Measurements from ENCODE around the gene LRRFIP2. TPM values are rescaled to one million over a fixed set of nuclear protein-coding genes. Genes with fewer than 3 reads are reported as not detected.

LRRFIP2 gene
- total and polyA plus RNA-seq, 2 donors (not counting 1 experiment from before 2014, with no cell fraction given), result 83.7 to 149 TPM

DNA sequence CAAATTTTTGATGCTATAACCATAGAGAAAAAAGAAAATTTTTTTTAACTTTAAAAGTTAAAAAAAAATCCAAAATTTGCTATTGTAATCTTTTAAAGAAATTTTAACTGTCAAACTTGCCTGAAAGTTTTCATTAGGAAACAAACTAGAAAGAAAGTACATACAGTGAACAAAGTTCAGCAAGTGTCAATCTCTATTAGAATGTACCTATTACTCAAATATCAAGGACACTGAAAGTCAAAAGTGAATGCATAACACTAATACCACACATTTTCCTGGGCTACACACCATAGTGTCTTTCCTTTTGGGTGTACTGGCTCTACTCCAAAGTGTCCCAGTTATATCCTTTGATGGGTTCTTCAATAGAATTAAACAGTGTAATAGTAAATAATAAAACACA lies 56.8 kb downstream of the LRRFIP2 start:
- no peak overlapping the region for H3K4me3 ChIP-seq (replicated peaks in 1 of 4; ENCODE audit: control extremely low read depth in 1 of 4, insufficient read depth in 1 of 4, low read depth in 3 of 4, low read length in 4 of 4)
- no peak overlapping the region for H2AFZ ChIP-seq (ENCODE audit: low read length)
- DNase-seq (ENCODE audit: low read depth in 2 of 2), result no peak
- no peak overlapping the region for H3K4me2 ChIP-seq (ENCODE audit: extremely low read depth, insufficient read depth, low read length)
- H3K79me2 ChIP-seq (ENCODE audit: control insufficient read depth, insufficient read depth, low read length), result peaks cover 8% of the 10 kb centered on the region
- no peaks in the 10 kb centered on the region for H3K9me3 ChIP-seq (ENCODE audit: control insufficient read depth, insufficient read depth, low read depth, low read length)
- H3K27ac ChIP-seq (ENCODE audit: insufficient read depth, low read length), result no peak overlapping the region
- TF ChIP-seq EZH2 (IDR thresholded peaks at IDR 0.05; ENCODE audit: low read length, missing control alignments), result no peak
- TF ChIP-seq CTCF (conservative IDR thresholded peaks at IDR 0.05 in 1 of 2, IDR thresholded peaks at IDR 0.05 in 1 of 2; ENCODE audit: low read depth in 1 of 2, low read length in 2 of 2), result no peak
- H4K20me1 ChIP-seq (ENCODE audit: control insufficient read depth, extremely low read depth, insufficient read depth, low read length), result no peaks in the 10 kb centered on the region
- peaks cover 10% of the 10 kb centered on the region for H3K4me1 ChIP-seq (ENCODE audit: control insufficient read depth, extremely low read depth, insufficient read depth, low read length)
- no peaks in the 10 kb centered on the region for H3K36me3 ChIP-seq (ENCODE audit: control insufficient read depth, insufficient read depth, low read length)
- no peak overlapping the region for H3K9ac ChIP-seq (ENCODE audit: insufficient read depth, low read length)
- H3K27me3 ChIP-seq (ENCODE audit: control insufficient read depth, insufficient read depth, low read length), result no peaks in the 10 kb centered on the region

- Histone ChIP-seq H3K4me2 (ENCODE audit: extremely low read depth, insufficient read depth, low read length) (no peak overlapping the region), H3K4me3 (replicated peaks in 1 of 4; ENCODE audit: control extremely low read depth in 1 of 4, insufficient read depth in 1 of 4, low read depth in 3 of 4, low read length in 4 of 4) (no peak overlapping the region), H3K4me1 (ENCODE audit: control insufficient read depth, extremely low read depth, insufficient read depth, low read length) (peaks cover 10% of the 10 kb centered on the region), H3K9ac (ENCODE audit: insufficient read depth, low read length) (no peak overlapping the region), H3K27ac (ENCODE audit: insufficient read depth, low read length) (no peak overlapping the region), H2AFZ (ENCODE audit: low read length) (no peak overlapping the region), H3K9me3 (ENCODE audit: control insufficient read depth, insufficient read depth, low read depth, low read length) (no peaks in the 10 kb centered on the region), H3K79me2 (ENCODE audit: control insufficient read depth, insufficient read depth, low read length) (peaks cover 6% of the 10 kb centered on the region), H3K27me3 (ENCODE audit: control insufficient read depth, insufficient read depth, low read length) (no peaks in the 10 kb centered on the region), H4K20me1 (ENCODE audit: control insufficient read depth, extremely low read depth, insufficient read depth, low read length) (no peaks in the 10 kb centered on the region), H3K36me3 (ENCODE audit: control insufficient read depth, insufficient read depth, low read length) (no peaks in the 10 kb centered on the region)
- no peak for TF ChIP-seq CTCF (conservative IDR thresholded peaks at IDR 0.05 in 1 of 2, IDR thresholded peaks at IDR 0.05 in 1 of 2; ENCODE audit: low read depth in 1 of 2, low read length in 2 of 2)
- no peak for TF ChIP-seq EZH2 (IDR thresholded peaks at IDR 0.05; ENCODE audit: low read length, missing control alignments)
- no peak for DNase-seq (ENCODE audit: low read depth in 2 of 2)
Measured at GRCh38 chr3:37116998-37117397, 57.4 kb downstream of the LRRFIP2 start.

DNA sequence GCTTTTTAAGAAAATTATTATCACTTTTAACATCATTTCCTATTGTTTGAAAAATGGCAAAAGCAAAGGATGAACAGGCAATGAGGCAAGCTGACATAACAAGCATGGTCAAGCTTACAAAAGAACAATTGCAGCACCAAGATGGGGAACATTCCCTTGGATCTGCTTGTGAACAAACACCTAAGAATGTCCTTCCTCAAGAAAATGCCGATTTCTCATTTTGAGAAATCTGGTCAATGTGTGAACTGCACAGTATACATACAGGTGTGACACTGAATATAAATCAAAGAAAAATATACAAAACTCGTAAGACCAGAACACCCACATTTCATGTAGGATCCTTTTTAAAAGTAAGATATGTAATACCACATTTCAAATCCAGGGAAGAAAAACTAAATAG lies 58.9 kb downstream of the LRRFIP2 start:
- Histone ChIP-seq H4K20me1 (ENCODE audit: control insufficient read depth, extremely low read depth, insufficient read depth, low read length) (no peaks in the 10 kb centered on the region), H3K9me3 (ENCODE audit: control insufficient read depth, insufficient read depth, low read depth, low read length) (no peaks in the 10 kb centered on the region), H3K36me3 (ENCODE audit: control insufficient read depth, insufficient read depth, low read length) (no peaks in the 10 kb centered on the region), H2AFZ (ENCODE audit: low read length) (no peak overlapping the region), H3K4me1 (ENCODE audit: control insufficient read depth, extremely low read depth, insufficient read depth, low read length) (peaks cover 14% of the 10 kb centered on the region), H3K27ac (ENCODE audit: insufficient read depth, low read length) (peak overlapping the region; percentile 72), H3K4me3 (replicated peaks in 1 of 4; ENCODE audit: control extremely low read depth in 1 of 4, insufficient read depth in 1 of 4, low read depth in 3 of 4, low read length in 4 of 4) (no peak overlapping the region), H3K4me2 (ENCODE audit: extremely low read depth, insufficient read depth, low read length) (no peak overlapping the region), H3K79me2 (ENCODE audit: control insufficient read depth, insufficient read depth, low read length) (peaks cover 5% of the 10 kb centered on the region), H3K9ac (ENCODE audit: insufficient read depth, low read length) (no peak overlapping the region), H3K27me3 (ENCODE audit: control insufficient read depth, insufficient read depth, low read length) (no peaks in the 10 kb centered on the region)
- no peak for TF ChIP-seq EZH2 (IDR thresholded peaks at IDR 0.05; ENCODE audit: low read length, missing control alignments)
- TF ChIP-seq CTCF (conservative IDR thresholded peaks at IDR 0.05 in 1 of 2, IDR thresholded peaks at IDR 0.05 in 1 of 2; ENCODE audit: low read depth in 1 of 2, low read length in 2 of 2), result no peak
- DNase-seq (ENCODE audit: low read depth in 2 of 2), result peak; percentile 48 to 61

Data from fibroblast of lung (primary cell).